ENCODE measurements around the gene FZD4. TPM values are rescaled to one million over a fixed set of nuclear protein-coding genes. Genes with fewer than 3 reads are reported as not detected.

The FZD4 gene
- total and polyA plus RNA-seq, 12 donors, result 13.5 to 34.6 (median 22.4) TPM

DNA sequence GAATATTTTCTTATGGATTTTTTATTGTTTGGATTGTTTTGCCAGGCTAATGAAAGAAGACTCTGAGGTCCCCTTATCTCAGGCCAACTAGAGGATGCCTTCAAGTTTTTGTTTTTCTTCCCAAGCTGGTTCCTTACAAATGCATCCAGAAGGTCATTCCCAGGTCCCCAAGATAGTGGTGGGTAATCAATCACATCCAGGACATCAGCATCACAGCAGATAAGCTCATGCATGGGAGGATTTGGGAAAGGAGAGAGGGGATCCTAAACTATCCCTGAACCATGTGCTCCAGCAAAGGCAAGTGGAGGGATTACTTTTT, 20.7 kb downstream of the FZD4 start:
- Histone ChIP-seq H3K27ac (peak overlapping the region in 1 of 10 donors; percentile 25), H3K36me3 (peaks cover 0 to 20% (median 0%) of the 10 kb centered on the region in 9 donors), H3K9me3 (no peaks in the 10 kb centered on the region), H3K27me3 (no peaks in the 10 kb centered on the region), H3K4me1 (peaks cover 0 to 70% (median 45%) of the 10 kb centered on the region in 9 donors), H3K4me3 (no peak overlapping the region)
- ATAC-seq (no peak), DNase-seq (no peak)
- TF ChIP-seq, protein P1, sequence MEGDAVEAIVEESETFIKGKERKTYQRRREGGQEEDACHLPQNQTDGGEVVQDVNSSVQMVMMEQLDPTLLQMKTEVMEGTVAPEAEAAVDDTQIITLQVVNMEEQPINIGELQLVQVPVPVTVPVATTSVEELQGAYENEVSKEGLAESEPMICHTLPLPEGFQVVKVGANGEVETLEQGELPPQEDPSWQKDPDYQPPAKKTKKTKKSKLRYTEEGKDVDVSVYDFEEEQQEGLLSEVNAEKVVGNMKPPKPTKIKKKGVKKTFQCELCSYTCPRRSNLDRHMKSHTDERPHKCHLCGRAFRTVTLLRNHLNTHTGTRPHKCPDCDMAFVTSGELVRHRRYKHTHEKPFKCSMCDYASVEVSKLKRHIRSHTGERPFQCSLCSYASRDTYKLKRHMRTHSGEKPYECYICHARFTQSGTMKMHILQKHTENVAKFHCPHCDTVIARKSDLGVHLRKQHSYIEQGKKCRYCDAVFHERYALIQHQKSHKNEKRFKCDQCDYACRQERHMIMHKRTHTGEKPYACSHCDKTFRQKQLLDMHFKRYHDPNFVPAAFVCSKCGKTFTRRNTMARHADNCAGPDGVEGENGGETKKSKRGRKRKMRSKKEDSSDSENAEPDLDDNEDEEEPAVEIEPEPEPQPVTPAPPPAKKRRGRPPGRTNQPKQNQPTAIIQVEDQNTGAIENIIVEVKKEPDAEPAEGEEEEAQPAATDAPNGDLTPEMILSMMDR (IDR thresholded peaks at IDR 0.05), result no peak
- intact Hi-C loops (cut with DNase I), result loop anchor here in 3 of 10 donors (10.0 kb wide), 2 partner anchors 480 to 490 kb away; no protein-coding TSS in a partner anchor

DNA sequence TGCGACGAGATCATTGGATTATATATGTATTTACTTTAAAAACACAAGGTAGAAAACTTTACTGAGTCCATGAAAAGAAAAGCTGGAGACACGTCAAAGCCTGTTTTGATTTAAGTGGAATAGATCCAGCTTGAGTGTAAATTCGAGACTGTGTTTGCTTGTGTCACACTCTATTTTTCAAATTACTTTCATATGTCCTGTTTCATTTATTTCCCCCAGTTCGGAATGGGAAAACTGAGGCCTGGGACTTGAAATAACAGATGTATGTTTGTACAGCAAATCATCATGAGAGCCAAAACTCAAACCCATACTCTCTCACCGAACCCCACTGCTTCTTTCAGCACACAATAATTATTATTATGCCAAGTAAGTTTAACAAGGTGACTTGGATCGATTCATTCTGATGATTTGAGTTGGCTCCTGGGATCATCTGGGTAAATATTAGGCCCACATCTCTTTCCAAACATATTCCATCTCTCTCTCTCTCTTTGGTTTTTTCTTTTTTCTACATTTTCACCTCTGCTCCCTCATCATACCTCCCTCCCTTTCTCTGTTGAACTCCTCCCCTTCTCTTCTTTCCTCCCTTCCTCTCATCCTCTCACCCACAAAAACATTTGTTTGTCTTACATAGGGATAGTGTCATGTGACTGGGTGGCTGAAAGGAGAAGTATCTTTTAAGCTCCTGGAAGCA, 21.2 kb downstream of the FZD4 start:
- TF ChIP-seq, protein P1 (IDR thresholded peaks at IDR 0.05), result no peak
- Histone ChIP-seq H3K27me3 (no peaks in the 10 kb centered on the region), H3K36me3 (peaks cover 0 to 20% (median 0%) of the 10 kb centered on the region in 9 donors), H3K27ac (peak overlapping the region in 1 of 10 donors; percentile 25), H3K9me3 (no peaks in the 10 kb centered on the region), H3K4me3 (no peak overlapping the region), H3K4me1 (peaks cover 0 to 66% (median 43%) of the 10 kb centered on the region in 9 donors)
- intact Hi-C loops (cut with DNase I), result loop anchor here in 3 of 10 donors (10.0 kb wide), 2 partner anchors 481 to 491 kb away; no protein-coding TSS in a partner anchor
- ATAC-seq (no peak), DNase-seq (no peak)
- 57 to 73% methylated on average over 7 of the region's 7 CpGs for WGBS, 2 donors

DNA sequence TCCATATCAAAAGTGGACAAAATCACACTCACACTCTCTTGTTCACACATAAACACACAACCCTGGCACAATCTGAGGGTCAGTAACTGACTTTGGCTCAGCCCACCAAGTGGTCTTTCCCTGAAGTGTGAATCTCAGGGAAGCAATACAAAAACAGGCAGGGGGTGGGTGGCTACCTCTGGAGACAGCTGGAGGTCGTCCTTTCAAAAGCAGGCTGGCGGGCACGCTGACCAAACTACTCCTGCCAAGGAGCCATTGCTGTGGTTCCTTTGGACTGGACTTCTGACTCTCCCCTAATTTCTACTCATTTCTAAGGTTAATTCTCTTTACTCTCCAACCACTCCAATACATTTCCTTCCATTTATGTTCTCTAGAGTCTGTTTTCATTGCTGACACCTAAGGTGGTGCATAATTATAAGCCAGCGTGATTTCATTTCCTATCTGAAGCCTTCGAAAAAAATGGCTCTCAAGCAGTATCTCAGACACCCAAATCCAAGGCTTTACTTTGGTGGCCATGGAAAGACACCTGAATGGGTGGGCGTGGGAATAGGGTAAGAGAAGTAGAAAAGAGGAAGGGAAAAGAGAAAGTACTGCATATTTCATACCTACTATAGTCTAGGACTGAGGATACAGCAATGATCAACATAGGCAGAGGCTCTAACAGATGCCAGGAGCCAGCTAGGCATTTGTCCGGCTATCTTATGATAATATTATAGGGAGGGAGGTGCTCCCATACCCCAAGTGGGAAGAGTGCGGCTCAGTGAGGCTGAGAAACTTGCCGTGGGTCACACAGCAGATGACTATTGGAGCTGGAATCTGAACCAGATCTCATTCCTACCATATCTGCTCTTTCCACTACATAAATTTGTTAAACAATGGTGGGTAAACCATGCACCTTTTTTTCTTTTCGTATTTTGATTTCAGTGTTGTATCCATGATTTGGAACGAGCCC, 22.0 kb downstream of the FZD4 start:
- TF ChIP-seq, protein P1 (IDR thresholded peaks at IDR 0.05), result no peak
- intact Hi-C loops (cut with DNase I), result loop anchor here in 3 of 10 donors (10.0 kb wide), 2 partner anchors 482 to 492 kb away; no protein-coding TSS in a partner anchor
- DNase-seq (no peak), ATAC-seq (no peak)
- Histone ChIP-seq H3K9me3 (no peaks in the 10 kb centered on the region), H3K36me3 (peaks cover 0 to 19% (median 0%) of the 10 kb centered on the region in 9 donors), H3K4me1 (peaks cover 0 to 58% (median 37%) of the 10 kb centered on the region in 9 donors), H3K27me3 (no peaks in the 10 kb centered on the region), H3K27ac (peak overlapping the region in 6 of 10 donors; percentile 4 to 60 (median 40)), H3K4me3 (no peak overlapping the region)
- 71 to 83% methylated on average over 11 of the region's 11 CpGs for WGBS, 2 donors

DNA sequence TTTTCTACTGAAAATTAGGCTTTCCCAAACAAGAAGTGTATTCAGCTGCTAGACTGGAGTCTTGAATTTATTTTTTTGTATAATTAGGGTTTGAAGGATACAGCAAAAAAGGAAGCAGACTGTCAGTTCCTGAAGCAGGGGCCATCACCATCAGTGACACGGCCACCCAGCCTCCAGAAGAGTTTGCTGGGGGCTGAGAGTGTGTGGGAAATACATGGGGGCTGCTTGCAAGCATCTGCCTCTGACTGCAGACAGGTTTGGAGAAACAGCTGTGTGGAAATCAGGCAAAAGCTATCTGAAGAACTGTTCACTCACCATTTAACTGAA, 23.0 kb downstream of the FZD4 start:
- no peaks in the 10 kb centered on the region for H3K9me3 ChIP-seq
- peaks cover 0 to 51% (median 29%) of the 10 kb centered on the region in 9 donors for H3K4me1 ChIP-seq
- DNase-seq (no peak), ATAC-seq (peak in 5 of 8 donors; percentile 7 to 34 (median 26))
- H3K27ac ChIP-seq, result peak overlapping the region in 7 of 10 donors; percentile 1 to 63 (median 45)
- WGBS, 2 donors, result 47 to 52% methylated on average over 1 of the region's 1 CpG
- intact Hi-C loops (cut with DNase I), result loop anchor here in 3 of 10 donors (10.0 kb wide), 2 partner anchors 483 to 493 kb away; no protein-coding TSS in a partner anchor
- no peak overlapping the region for H3K4me3 ChIP-seq
- no peaks in the 10 kb centered on the region for H3K27me3 ChIP-seq
- TF ChIP-seq, protein P1 (IDR thresholded peaks at IDR 0.05), result no peak
- H3K36me3 ChIP-seq, result peaks cover 0 to 9% (median 0%) of the 10 kb centered on the region in 9 donors

Measured in heart right ventricle (tissue), 16 donors.